Heart left ventricle (tissue), 13 donors: ENCODE measurements around the gene GABRB3.

Experiments
- CTCF ChIP-seq, 12 donors: fragments of 200-600 bp; sonication (generic) in 4 of 12; IDR thresholded peaks; one replicate each; pipeline versions ENCODE4 v1.5.0 to v1.8.0; 2018 to 2022; ENCODE audit warnings: antibody characterized with exemption in 12 of 12, mild to moderate bottlenecking in 5 of 12
- POLR2A ChIP-seq, 2 donors: fragments of 450-650 bp; IDR thresholded peaks; one replicate each; pipeline ENCODE4 v1.6.1; 2017; ENCODE audit warnings: antibody characterized with exemption in 2 of 2, mild to moderate bottlenecking in 2 of 2, moderate library complexity in 2 of 2
- donor health status: ischemic (EF 13 %, LVEDD 7.1; RV severe dilation, severe dysfunction).
- donor health status: DM: no; HTN: yes; CAD: no.
- donor health status: DM: no; HTN: no; CAD: no.
- donor health status: ischemic (EF 25% LVEDD 6.9; RV normal size, moderate dysfunction).
- donor health status: ischemic (EF 25% LVEDD 5.7; RV mildly dilated, moderate dysfunction).
- donor health status: ischemic (EF 35%, LVEDD 5.7; RV mildly dilated, moderate dysfunction).
- donor health status: nonischemic (EF 11% LVEDD 7.7; RV severe dilation, severe dysfunction).
- donor health status: DM: yes; HTN: yes; CAD: no.
- donor health status: PGD.
- donor health status: ischemic (EF 29% LVEDD 5.4; RV normal size, mild dysfunction).
- donor health status: nonischemic (EF 23%, LVEDD 6.1; RV moderate dilation, normal function).

- TF ChIP-seq CTCF (IDR thresholded peaks at IDR 0.05) (no peak), POLR2A (IDR thresholded peaks at IDR 0.05) (no peak)
Observed at GRCh38 chr15:26731965-26732364, 40.9 kb downstream of the GABRB3 start.
